AG04450 (cell line): ENCODE measurements around the gene DIP2C. TPM values are rescaled to one million over a fixed set of nuclear protein-coding genes. Genes with fewer than 3 reads are reported as not detected.
"Not testable (repeated sequence)": the region's sequence is repeated elsewhere in the genome, so short reads cannot be mapped to it uniquely, and the experiment has no call there.

ENCODE experiments used
- CTCF ChIA-PET: fragments of 300-600, 350-600 bp; formaldehyde crosslinking; extraction: SDS; loops from one replicate; lab custom pipeline; 2022; ENCODE audit warnings: antibody characterized with exemption, inconsistent platforms; lab: Charles Lee
- POLR2A ChIA-PET: fragments of 350-600 bp; formaldehyde crosslinking; extraction: SDS; loops from one replicate; lab custom pipeline; 2021; ENCODE audit warnings: antibody characterized with exemption, inconsistent platforms; lab: Yijun Ruan, JAX
- DNase-seq: peaks from one replicate; pipeline ENCODE4 v3.0.0-alpha.2; 2011; ENCODE audit warnings: low read depth, low spot score
- H3K27ac ChIP-seq: one replicate; pipeline ENCODE4 v1.5.1; 2012; ENCODE audit warnings: low read depth, low read length, control low read depth
- H3K27me3 ChIP-seq: one replicate; pipeline ENCODE4 v1.6.0; 2012; ENCODE audit warnings: low read length; ENCODE audit not compliant: control insufficient read depth, insufficient read depth
- H3K4me3 ChIP-seq: 2 replicates; pipeline ENCODE4 v1.5.1; 2011; ENCODE audit warnings: mild to moderate bottlenecking, low read depth, low read length, control low read depth
- H3K9me3 ChIP-seq: 2 replicates; pipeline ENCODE4 v1.5.1; 2012; ENCODE audit warnings: low read length; ENCODE audit not compliant: control insufficient read depth, insufficient read depth
- polyA plus RNA-seq: library from polyadenylated mRNA; depleted of rRNA; stranded (reverse); fragments of >200 nt; gene quantifications from 2 replicates; pipeline ENCODE4 v1.2.3, GENCODE V29; 2011
- TF ChIP-seq, protein P1 (sequence below): IDR thresholded peaks from 2 replicates; pipeline ENCODE4 v1.5.1; 2011; ENCODE audit warnings: low read depth, low read length, control low read depth, inconsistent platforms

The DIP2C gene
- polyA plus RNA-seq, 1 experiment, result 9.6 TPM

DNA sequence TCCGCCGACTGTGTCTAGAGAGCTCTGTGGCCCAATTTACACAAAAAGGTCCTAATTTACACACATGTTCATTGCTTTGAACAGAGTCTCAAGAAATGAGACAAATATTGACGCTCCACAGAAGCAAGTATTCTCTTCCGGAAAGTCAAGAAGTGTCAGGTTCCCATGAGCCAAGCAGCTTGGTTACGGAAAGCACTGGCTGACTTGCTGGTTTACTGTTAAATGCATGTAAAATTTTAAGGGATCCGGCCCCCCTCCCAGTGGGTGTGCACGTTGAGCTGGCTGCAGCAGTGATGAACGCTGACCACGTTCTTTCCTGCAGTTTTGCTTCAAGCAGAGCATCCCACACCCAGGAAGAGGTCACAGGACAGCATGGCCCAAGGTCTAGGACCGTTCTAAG is 76.8 kb downstream of the DIP2C start:
- Histone ChIP-seq H3K27me3 (no peaks in the 10 kb centered on the region), H3K9me3 (no peaks in the 10 kb centered on the region; the same call in 1 of the 2 replicates), H3K27ac (no peak overlapping the region), H3K4me3 (no peak overlapping the region)
- TF ChIP-seq, protein P1, sequence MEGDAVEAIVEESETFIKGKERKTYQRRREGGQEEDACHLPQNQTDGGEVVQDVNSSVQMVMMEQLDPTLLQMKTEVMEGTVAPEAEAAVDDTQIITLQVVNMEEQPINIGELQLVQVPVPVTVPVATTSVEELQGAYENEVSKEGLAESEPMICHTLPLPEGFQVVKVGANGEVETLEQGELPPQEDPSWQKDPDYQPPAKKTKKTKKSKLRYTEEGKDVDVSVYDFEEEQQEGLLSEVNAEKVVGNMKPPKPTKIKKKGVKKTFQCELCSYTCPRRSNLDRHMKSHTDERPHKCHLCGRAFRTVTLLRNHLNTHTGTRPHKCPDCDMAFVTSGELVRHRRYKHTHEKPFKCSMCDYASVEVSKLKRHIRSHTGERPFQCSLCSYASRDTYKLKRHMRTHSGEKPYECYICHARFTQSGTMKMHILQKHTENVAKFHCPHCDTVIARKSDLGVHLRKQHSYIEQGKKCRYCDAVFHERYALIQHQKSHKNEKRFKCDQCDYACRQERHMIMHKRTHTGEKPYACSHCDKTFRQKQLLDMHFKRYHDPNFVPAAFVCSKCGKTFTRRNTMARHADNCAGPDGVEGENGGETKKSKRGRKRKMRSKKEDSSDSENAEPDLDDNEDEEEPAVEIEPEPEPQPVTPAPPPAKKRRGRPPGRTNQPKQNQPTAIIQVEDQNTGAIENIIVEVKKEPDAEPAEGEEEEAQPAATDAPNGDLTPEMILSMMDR, result no peak
- no peak for DNase-seq
- CTCF ChIA-PET, result interaction anchor here (0.5 kb wide), 1 partner anchor 17 kb away, joined by 3 read pairs; no protein-coding TSS in a partner anchor
- POLR2A ChIA-PET, result no interaction called here

DNA sequence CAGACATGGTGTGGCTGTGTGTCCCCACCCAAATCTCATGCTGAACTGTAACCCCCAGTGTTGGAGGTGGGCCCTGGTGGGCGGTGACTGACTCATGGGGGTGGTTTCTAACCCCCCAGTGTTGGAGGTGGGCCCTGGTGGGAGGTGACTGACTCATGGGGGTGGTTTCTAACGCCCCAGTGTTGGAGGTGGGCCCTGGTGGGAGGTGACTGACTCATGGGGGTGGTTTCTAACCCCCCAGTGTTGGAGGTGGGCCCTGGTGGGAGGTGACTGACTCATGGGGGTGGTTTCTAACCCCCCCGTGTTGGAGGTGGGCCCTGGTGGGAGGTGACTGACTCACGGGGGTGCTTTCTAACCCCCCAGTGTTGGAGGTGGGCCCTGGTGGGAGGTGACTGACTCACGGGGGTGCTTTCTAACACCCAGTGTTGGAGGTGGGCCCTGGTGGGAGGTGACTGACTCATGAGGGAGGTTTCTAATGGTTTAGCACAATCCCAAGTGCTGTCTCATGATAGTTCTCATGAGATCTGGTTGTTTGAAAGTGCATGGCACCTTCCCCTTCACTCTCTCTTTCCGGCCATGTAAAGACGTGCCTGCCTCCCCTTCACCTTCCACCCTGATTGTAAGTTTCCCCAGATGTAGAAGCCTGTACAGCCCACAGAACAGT is 78.7 kb downstream of the DIP2C start:
- CTCF ChIA-PET, H3K27me3 ChIP-seq, H3K4me3 ChIP-seq, H3K9me3 ChIP-seq: not testable (repeated sequence)
- peak overlapping the region; percentile 84 for H3K27ac ChIP-seq
- DNase-seq, result peak; percentile 42
- POLR2A ChIA-PET, result interaction anchor here (0.8 kb wide), 1 partner anchor 13 kb away, joined by 3 read pairs; no protein-coding TSS in a partner anchor

DNA sequence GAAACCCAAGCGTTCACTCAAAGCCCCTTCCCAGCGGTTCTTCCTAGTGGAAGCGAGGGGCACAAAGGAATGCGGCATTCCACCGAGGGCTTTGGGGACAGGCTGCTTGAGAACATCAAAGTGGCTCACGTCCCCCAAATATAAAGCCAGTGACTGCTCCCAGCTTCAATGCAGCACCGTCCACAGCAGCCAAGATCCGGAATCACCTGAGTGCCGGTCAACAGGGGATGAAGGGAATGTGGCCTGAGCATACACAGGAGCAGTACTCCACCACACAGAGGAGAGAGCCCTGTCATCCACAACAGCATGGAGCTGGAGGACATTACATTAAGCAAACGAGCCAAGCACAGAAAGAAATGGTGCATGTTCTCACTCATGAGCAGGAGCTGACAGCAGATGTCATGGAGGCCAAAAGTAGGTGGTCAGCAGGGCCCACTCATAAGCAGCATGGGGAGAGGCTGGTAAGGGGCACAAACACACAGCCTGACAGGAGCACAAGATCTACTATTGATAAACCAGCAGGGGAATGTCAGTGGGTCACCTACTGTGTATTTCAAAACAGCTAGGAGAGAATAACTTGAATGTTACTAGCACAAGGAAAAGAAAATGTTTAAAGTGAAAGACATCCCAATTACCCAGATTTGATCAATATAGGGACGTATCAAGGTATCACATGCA is 79.5 kb downstream of the DIP2C start:
- no peak for DNase-seq
- H3K27ac ChIP-seq, result peak overlapping the region; percentile 57
- ChIA-PET POLR2A (interaction anchor here (0.8 kb wide), 1 partner anchor 12 kb away, joined by 3 read pairs; no protein-coding TSS in a partner anchor), CTCF (no interaction called here)
- no peak overlapping the region for H3K4me3 ChIP-seq
- TF ChIP-seq, protein P1, result no peak
- no peaks in the 10 kb centered on the region; the same call in 1 of the 2 replicates for H3K9me3 ChIP-seq
- H3K27me3 ChIP-seq, result no peaks in the 10 kb centered on the region

DNA sequence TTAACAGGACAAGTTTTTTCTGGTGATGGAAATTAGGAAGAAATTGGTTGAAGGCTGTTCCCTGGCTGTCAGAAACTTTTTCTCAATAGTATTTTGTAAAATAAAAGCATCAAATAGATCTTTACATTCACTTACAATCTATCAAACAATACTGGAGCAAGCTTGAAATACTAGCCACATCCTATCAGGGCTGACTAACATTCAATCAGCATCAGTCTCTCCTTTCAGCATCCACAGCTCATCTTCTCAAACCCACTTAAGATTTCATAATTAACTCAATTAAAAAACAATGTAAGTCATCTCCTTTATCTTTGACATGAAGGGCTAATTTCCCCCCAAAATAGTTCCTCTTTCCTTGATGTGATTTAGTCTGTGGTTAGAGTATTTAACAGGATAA is 80.2 kb downstream of the DIP2C start:
- ChIA-PET POLR2A (no interaction called here), CTCF (no interaction called here)
- Histone ChIP-seq H3K27me3 (no peaks in the 10 kb centered on the region), H3K4me3 (no peak overlapping the region), H3K27ac (no peak overlapping the region), H3K9me3 (no peaks in the 10 kb centered on the region; the same call in 1 of the 2 replicates)
- TF ChIP-seq, protein P1, result no peak
- no peak for DNase-seq

DNA sequence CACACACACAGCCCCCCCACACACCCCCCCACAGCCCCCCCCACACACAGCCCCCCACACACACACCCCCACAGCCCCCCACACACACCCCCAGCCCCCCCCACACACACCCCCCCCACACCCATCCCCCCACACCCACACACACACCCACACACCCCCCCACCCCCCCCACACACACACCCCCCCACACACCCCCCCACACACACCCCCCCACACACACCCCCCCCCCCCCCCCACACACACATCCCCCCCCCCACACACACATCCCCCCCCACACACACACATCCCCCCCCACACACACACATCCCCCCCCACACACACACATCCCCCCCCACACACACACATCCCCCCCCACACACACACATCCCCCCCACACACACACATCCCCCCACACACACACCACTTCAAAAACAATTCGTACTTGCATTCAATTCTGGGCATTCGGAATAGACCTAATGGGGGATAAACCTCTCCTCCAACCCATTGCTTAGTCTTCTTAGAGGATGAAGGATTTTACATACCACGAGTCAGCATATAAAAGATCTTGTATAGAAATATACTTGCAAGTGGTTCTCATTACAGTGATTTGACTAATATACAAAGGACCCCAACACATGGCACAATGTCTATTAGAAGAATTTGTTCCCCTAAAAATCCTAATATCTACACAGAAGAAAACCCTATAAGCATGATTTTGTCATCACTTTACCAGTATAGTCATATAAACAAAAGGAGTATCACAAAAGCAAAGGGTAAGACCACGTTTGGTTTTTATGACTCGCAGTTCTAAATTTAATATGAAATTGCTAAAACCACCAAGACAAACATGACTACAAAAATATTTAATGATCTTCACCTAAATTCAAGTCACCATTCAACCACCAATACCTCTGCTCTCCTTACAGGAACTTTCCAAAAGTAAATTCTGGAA is 80.9 kb downstream of the DIP2C start:
- no peak for DNase-seq
- ChIA-PET CTCF (no interaction called here), POLR2A (no interaction called here)
- Histone ChIP-seq H3K9me3 (no peaks in the 10 kb centered on the region; the same call in 1 of the 2 replicates), H3K27ac (no peak overlapping the region), H3K4me3 (no peak overlapping the region), H3K27me3 (no peaks in the 10 kb centered on the region)
- TF ChIP-seq, protein P1, result no peak
